T-helper 9 cell (primary cell): Measurements from ENCODE around the gene RAB24.
"Not testable (repeated sequence)": the region's sequence is repeated elsewhere in the genome, so short reads cannot be mapped to it uniquely, and the experiment has no call there.

Experiments
- DNase-seq: peaks from one replicate; pipeline ENCODE4 v3.0.0-alpha.2; 2020

The RAB24 gene

GRCh38 chr5:177291735-177292134 lies 11.8 kb downstream of the RAB24 start:
- no peak for DNase-seq

- DNase-seq: no peak
Observed at GRCh38 chr5:177290816-177291596, 12.5 kb downstream of the RAB24 start.

DNA sequence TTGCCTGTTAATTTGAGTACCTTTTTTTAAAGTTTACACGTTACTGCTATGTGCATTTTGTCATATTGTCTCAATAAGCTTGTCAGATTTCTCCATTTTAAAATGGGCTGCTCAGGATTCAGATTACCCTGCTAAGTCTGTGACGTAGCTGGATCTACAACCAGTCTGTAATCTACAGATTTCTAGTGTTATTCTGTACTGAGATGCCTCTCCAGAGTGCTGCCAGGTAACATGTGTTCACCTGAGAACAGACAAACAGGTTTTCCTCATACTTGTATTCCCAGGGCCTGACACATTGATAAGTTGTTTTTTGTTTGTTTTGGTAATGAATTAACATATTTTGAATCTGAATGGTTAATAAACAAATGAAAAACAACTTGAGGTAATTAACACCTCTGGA lies 15.3 kb downstream of the RAB24 start:
- DNase-seq: no peak

DNA sequence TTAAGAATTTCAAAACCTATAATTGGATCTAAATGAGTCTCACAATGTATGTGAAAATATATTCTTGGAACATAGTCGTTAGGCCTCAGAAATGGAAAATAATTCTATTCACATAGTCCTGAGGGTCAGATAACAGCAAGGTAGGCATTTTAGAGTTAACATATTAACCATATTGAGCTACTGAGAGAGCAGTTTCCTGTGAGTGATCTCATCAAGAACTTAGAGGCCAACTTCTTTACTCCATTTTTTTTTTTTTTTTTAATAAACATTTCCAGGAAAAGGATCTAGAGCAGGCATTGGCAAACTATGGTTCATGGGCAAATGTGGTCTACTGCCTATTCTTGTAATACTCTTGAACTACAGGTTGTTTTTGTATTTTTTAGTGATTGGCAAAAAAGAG lies 26.6 kb downstream of the RAB24 start:
- DNase-seq: no peak

GRCh38 chr5:177275883-177276282 lies 27.6 kb downstream of the RAB24 start:
- no peak for DNase-seq

GRCh38 chr5:177271113-177271512 lies 32.4 kb downstream of the RAB24 start:
- no peak for DNase-seq

DNA sequence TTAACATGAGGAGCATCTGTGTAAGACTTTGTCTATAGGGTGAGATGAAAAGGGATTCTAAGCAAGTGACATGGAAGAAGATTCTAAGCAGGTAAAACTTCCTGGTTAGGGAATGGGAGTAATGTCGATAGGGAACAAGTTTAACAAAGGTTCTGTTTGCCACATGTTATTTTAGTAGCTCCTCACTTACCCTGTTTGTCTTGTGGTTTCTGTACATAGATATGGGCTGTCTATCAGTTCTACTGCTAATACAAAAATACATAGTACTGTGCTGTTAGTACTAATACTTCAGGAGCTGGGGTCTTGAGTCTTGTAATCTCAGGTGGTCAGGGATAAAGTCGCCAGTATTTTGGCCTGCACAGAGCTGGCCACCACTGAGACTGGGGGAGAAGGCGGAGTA lies 32.9 kb downstream of the RAB24 start:
- DNase-seq: no peak

DNA sequence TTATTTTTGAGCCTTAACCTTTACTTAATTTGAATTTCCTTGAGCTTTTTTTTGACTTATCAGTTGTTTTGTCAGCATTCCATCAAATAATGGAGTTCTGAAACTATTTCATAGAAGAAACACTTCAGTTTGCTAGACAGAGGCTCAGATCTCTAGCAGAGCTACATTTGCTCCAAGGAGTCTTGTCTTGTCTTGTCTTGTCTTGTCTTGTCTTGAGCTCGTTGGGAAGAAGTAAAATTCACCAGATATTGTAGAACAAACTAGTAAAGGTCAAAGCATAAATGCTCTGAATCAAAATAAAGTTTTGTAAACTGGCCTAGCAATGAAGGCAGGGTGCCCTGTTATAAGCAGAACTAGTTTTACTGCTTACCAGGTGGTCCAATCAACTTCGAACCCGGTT lies 33.5 kb downstream of the RAB24 start:
- DNase-seq: no peak

DNA sequence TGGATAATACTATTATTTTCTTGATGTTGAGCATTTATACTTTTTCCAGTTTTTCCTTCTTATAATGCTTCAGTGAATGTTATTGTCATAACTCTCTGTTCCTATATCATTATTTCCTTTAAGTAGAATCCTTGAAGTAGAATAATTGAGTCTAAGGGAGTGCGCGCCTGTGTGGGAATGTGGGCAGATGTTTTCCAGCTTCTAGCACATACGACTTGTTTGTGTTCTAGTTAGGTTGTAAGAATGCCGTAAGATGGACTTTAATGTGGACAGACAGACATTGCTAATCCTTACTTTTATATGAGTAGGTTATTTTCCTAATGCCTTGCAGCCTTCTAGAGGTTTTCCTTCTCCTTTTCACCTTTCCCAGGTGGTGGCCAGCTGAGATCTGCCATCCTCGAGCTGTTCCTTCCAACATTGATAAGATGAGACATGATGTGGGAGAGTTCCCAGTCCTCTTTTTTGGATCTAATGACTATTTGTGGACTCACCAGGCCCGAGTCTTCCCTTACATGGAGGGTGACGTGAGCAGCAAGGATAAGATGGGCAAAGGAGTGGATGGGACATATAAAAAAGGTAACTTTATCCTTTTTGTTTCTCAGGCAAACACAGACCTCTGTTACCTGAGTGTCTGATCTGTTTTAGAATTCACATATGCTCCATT lies 34.2 kb downstream of the RAB24 start:
- DNase-seq: no peak

- DNase-seq: no peak
Observed at GRCh38 chr5:177265395-177265794, 38.1 kb downstream of the RAB24 start.

DNA sequence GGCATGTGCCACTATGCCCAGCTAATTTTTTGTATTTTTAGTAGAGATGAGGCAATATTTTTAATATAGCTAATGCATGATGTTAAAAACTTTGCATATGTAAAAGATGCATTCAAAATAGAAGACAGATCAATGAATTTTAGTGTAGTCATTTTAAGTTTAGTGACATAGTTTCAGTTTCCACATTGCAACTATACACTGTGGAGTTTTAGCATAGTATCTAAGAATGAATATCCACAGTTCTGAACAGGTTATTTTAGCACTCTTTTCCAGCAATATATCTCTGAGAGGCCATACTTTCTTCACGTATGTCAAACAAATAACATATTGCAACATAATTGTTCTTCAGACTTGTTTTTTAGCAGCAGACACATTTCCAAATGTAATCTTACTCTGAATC lies 39.3 kb downstream of the RAB24 start:
- DNase-seq: no peak

GRCh38 chr5:177261510-177261909 lies 42.0 kb downstream of the RAB24 start:
- DNase-seq: no peak

- DNase-seq: no peak
Observed at GRCh38 chr5:177260961-177261360, 42.6 kb downstream of the RAB24 start.

DNA sequence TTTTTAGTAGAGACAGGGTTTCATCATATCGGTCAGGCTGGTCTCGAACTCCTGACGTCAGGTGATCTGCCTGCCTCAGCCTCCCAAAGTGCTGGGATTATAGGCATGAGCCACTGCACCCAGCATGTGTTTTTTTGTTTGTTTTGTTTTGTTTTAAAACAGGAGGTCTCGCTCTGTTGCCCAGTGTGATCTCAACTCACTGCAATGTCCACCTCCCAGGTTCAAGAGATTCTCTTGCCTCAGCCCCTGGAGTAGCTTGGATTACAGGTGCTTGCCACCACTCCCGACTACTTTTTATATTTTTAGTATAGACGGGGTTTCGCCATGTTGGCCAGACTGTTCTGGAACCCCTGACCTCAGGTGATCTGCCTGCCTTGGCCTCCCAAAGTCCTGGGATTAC lies 44.8 kb downstream of the RAB24 start:
- DNase-seq: not testable (repeated sequence)

DNA sequence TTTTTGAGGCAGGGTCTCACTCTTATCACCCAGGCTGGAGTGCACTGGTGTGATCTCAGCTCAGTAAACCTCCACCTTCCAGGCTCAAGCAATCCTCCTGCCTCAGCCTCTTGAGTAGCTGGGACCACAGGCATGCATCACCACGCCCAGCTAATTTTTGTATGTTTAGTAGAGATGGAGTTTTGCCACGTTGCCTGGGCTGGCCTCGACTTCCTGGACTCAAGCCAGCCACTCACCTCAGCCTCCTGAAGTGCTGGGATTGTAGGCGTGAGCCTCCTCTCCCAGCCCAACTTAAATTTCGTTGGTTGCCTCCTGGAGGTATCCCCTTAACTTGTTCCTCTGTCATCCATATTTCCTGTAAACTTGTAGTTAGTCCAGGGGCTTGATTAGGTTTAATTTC lies 47.2 kb downstream of the RAB24 start:
- no peak for DNase-seq

DNA sequence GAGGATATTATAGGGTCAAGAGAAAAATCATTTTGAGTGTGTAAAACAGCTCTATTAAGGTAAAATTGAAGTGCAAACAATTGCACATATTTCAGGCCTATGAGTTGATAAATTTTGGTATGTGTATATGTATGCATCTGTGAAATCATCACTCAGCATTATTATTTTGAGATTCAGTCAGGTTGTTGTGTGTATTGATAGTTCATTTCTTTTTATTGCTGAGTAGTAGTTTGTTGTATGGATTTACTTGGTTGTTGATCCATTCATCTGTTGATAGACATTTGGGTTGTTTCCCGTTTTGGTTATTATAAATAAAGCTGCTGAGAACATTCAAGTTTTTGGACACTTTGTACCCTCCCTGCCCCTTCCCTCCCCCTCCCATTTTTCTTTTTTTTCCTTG lies 50.3 kb downstream of the RAB24 start:
- DNase-seq: no peak
